ENCODE data around the gene GRM4. TPM values are rescaled to one million over a fixed set of nuclear protein-coding genes. Genes with fewer than 3 reads are reported as not detected.

GRM4 gene
- polyA plus RNA-seq, 1 experiment: 0.06 TPM

GRCh38 chr6:34066772-34067770, 78.8 kb downstream of the GRM4 start:
- TF ChIP-seq CTCF (IDR thresholded peaks at IDR 0.05; ENCODE audit: insufficient read depth, low read depth, low read length): no peak
- DNase-seq (ENCODE audit: low read depth): no peak
- Histone ChIP-seq H3K4me3 (ENCODE audit: low read depth, low read length) (no peak overlapping the region), H3K27me3 (ENCODE audit: control insufficient read depth, insufficient read depth, low read length) (peaks cover 18% of the 10 kb centered on the region), H3K36me3 (ENCODE audit: control insufficient read depth, insufficient read depth, low read length) (no peaks in the 10 kb centered on the region)
- ChIA-PET POLR2A (no interaction called here), CTCF (interaction anchor here (1.3 to 2.2 kb wide), 4 partner anchors 11 to 299 kb away, joined by 3 to 5 read pairs (median 4); no protein-coding TSS in a partner anchor)

GRCh38 chr6:34066218-34066571, 79.7 kb downstream of the GRM4 start:
- H3K36me3 ChIP-seq (ENCODE audit: control insufficient read depth, insufficient read depth, low read length): no peaks in the 10 kb centered on the region
- TF ChIP-seq CTCF (IDR thresholded peaks at IDR 0.05; ENCODE audit: insufficient read depth, low read depth, low read length): no peak
- ChIA-PET POLR2A (no interaction called here), CTCF (interaction anchor here (1.3 to 1.4 kb wide), 2 partner anchors 10 to 296 kb away, joined by 3 read pairs; no protein-coding TSS in a partner anchor)
- no peak overlapping the region for H3K4me3 ChIP-seq (ENCODE audit: low read depth, low read length)
- peaks cover 19% of the 10 kb centered on the region for H3K27me3 ChIP-seq (ENCODE audit: control insufficient read depth, insufficient read depth, low read length)
- DNase-seq (ENCODE audit: low read depth): no peak

GRCh38 chr6:34065466-34066217, 80.2 kb downstream of the GRM4 start:
- DNase-seq (ENCODE audit: low read depth): no peak
- ChIA-PET CTCF (interaction anchor here (1.3 to 1.4 kb wide), 2 partner anchors 9 to 296 kb away, joined by 3 read pairs; no protein-coding TSS in a partner anchor), POLR2A (no interaction called here)
- no peaks in the 10 kb centered on the region for H3K36me3 ChIP-seq (ENCODE audit: control insufficient read depth, insufficient read depth, low read length)
- peaks cover 19% of the 10 kb centered on the region for H3K27me3 ChIP-seq (ENCODE audit: control insufficient read depth, insufficient read depth, low read length)
- no peak overlapping the region for H3K4me3 ChIP-seq (ENCODE audit: low read depth, low read length)
- no peak for TF ChIP-seq CTCF (IDR thresholded peaks at IDR 0.05; ENCODE audit: insufficient read depth, low read depth, low read length)

GRCh38 chr6:34064675-34065074, 81.2 kb downstream of the GRM4 start:
- Histone ChIP-seq H3K4me3 (ENCODE audit: low read depth, low read length) (no peak overlapping the region), H3K27me3 (ENCODE audit: control insufficient read depth, insufficient read depth, low read length) (peaks cover 19% of the 10 kb centered on the region), H3K36me3 (ENCODE audit: control insufficient read depth, insufficient read depth, low read length) (no peaks in the 10 kb centered on the region)
- no peak for TF ChIP-seq CTCF (IDR thresholded peaks at IDR 0.05; ENCODE audit: insufficient read depth, low read depth, low read length)
- CTCF ChIA-PET: interaction anchor here (1.3 to 1.4 kb wide), 2 partner anchors 9 to 40 kb away, joined by 3 to 5 read pairs; no protein-coding TSS in a partner anchor
- no peak for DNase-seq (ENCODE audit: low read depth)
- POLR2A ChIA-PET: no interaction called here

- no peak for TF ChIP-seq CTCF (IDR thresholded peaks at IDR 0.05; ENCODE audit: insufficient read depth, low read depth, low read length)
- ChIA-PET POLR2A (no interaction called here), CTCF (interaction anchor here (1.0 to 1.4 kb wide), 3 partner anchors 8 to 318 kb away, joined by 3 to 5 read pairs (median 3); no protein-coding TSS in a partner anchor)
- peaks cover 19% of the 10 kb centered on the region for H3K27me3 ChIP-seq (ENCODE audit: control insufficient read depth, insufficient read depth, low read length)
- H3K36me3 ChIP-seq (ENCODE audit: control insufficient read depth, insufficient read depth, low read length): no peaks in the 10 kb centered on the region
- no peak overlapping the region for H3K4me3 ChIP-seq (ENCODE audit: low read depth, low read length)
- DNase-seq (ENCODE audit: low read depth): no peak
Measured at GRCh38 chr6:34063651-34064050, 82.2 kb downstream of the GRM4 start.

All from BJ (cell line).